Activated T-helper 1 cell treated with Interleukin-2 at 50 U/mL for 16 hours (primary cell): ENCODE results near the gene AP2A2.
A peak's percentile ranks its signal among the peaks of the same experiment; 100 is the strongest.

ENCODE experiments used
- DNase-seq: peaks from one replicate; pipeline ENCODE4 v3.0.0-alpha.2; 2020; ENCODE audit warnings: low read depth

Gene AP2A2

DNA sequence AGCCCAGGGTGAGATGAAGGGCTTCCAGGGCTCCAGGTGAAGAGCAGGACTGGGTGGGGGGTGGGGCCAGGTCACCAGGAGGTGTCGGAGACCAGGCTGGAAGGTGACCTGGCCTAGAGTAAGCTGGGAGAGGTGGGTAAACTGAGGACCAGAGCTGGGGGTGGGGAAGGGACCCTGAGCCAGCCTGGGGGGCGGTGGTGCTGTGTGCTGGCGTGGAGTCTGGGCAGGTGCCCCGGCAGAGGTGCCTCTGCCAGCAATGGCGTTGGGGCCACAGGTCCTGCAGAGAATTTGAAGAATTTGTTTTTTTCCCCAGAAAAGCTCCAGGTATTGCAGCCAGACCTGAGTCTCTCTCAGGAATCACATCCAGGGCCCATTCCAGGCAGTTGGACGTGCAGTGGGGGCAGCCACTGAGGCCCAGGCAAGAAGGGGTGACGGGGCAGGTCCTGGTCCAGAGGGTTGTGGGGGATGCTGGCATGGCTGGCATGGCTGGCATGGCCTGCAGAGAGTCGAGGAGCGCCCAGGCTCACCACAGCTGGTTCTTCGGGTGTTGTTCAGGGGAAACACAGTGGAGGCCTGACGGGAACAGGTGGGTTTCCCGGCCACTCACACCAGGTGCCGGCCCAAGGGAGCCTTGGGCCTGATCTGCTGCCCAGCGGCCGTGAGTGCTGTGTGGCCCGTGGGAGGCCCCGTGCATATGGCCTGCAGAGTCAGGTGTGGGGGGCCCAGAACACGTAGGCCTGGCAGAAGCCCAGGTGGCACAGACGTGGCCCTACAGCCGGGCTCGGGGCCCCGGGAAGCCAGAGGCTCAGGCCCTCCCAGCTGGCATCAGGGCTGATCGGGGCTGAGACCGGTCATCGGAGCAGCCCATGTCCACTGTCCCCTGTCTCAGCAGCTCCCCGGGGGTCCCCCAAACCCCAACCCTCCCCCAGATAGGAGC is 117.2 kb downstream of the AP2A2 start:
- DNase-seq = no peak

DNA sequence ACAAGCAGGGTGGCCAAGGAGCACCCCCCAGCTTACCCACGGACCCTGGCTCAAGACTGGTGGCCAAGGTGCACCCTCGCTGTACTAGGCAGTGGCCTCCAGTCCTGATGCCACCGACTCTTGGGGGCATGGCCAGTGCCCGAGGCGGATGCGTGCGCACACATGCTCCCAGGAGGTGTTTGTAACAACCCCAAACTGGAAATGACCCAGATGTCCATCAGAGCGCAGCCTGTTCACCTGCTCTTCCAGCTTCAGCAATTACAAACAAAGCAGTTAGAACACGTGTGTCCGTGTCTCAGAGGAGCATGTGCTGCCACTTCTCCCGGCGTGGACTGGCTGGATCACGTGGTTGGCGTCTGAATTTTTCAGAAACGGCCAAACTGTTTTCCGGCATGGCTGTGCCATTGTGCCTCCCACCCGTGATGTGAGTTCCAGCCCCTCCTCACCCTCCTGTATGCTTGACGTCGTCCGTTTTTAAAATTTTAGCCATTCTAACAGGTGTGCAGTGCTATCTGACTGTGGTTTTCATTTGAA is 118.0 kb downstream of the AP2A2 start:
- DNase-seq = no peak

DNA sequence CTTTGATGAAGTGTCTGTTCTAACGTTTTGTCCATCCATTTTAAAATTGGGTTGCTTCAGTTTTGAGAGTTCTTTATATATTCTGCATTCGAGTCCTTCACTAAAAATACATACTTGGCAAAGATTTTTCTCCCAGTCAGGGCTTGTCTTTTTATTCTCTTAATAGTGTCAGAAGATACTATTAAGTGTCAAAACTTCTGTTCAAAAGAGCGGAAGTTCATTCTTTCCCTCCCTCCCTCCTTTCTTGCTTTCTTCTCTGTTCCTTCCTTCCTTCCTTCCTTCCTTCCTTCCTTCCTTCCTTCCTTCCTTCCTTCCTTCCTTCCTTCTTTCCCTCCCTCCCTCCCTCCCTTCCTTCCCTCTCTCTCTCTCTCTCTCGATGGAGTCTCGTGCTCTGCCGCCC is 118.5 kb downstream of the AP2A2 start:
- no peak for DNase-seq

DNA sequence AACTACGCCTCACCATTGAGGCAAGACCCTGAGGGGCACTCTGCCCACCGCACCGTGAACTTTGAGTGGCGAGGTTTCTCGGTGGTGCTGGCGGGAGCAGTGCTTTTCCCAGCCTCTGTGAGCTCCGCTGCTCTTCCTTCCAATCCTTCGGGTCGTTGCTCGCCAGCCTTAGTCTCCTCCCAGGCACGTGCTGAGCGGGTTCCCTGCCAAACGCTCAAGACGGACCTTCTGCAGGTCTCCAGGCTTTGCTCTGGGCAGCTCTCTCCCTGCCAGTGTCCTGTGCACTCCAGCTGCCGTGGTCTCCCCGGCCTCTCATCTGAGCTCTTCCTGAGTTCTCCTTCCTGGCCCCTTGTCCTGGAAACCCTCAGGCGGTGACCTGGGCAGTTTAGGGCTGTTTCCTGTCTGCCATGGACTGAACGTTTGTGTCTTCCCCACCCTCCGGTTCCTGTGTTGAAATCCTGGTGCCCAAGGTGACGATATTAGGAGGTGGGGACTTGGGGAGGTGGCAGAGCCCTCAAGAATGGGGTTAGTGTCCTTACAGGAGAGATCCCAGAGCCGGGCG is 122.0 kb downstream of the AP2A2 start:
- no peak for DNase-seq

DNA sequence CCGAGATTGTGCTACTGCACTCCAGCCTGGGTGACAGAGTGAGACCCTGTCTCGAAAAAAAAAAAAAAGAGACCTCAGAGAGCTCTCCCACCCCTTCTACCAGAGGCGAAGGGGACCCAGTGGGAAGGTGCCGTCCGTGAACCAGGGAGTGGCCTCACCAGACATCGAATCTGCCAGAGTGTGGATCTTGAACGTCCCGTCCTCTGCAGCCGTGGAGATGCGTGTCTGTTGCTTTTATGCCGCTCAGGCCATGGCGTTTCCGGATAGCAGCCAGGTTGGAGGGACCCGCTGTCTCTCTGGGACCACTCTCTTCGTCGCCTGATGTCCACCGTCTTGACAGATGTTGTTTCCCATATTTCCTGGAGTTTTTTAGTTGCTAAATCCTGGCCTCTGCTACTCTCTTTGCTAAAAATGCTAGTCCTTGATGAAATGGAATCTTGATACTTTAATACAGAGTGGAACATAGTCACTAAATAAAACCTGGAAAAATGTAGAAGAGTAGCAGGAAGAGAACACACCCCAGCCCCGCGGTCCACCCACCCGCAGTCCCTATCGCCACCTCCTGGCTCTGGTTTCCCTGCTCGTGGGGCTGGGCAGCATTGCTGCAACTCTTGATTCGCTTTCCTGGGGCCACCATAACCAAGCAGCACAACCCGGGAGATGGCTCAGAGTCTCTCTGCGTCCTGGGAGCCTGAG is 122.9 kb downstream of the AP2A2 start:
- DNase-seq = no peak

DNA sequence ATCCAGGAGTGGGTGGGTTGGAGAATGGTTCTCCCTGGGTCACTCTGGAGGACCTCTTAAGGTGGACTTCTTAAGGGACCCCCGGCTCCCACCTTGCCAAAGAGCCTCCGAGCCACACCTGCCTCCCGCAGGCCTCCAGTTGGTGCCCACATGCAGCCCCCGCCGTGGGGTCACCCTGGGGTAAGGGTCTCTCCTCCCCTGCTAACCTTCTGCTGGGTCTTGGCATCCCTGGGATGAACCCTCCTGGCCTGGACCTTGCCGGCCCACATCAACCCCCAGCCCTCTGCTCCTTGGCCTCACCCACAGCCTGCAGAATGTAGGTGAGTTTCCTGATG is 123.4 kb downstream of the AP2A2 start:
- DNase-seq = no peak

DNA sequence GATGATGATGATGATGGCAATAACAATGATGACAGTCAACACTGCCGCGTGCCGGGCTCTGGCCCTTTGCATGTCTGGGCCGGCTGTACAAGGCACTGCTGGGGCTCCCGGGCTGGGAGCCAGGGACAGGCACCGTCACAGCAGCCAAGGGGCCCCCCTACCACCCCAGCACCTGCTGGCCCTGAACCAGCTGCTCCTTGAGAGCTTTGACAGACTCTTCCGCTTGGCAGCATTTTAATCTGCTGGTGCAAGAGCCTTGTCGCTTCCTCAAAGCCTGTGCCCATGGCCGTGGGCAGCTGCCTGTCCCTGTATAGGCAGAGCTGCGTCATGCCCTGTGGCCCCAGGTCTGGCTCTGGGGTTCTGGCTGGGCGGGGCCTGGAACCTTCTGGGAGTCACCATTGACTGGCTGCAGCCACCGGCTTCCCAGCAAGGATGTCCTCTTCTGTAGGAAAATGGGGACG is 123.8 kb downstream of the AP2A2 start:
- no peak for DNase-seq

DNA sequence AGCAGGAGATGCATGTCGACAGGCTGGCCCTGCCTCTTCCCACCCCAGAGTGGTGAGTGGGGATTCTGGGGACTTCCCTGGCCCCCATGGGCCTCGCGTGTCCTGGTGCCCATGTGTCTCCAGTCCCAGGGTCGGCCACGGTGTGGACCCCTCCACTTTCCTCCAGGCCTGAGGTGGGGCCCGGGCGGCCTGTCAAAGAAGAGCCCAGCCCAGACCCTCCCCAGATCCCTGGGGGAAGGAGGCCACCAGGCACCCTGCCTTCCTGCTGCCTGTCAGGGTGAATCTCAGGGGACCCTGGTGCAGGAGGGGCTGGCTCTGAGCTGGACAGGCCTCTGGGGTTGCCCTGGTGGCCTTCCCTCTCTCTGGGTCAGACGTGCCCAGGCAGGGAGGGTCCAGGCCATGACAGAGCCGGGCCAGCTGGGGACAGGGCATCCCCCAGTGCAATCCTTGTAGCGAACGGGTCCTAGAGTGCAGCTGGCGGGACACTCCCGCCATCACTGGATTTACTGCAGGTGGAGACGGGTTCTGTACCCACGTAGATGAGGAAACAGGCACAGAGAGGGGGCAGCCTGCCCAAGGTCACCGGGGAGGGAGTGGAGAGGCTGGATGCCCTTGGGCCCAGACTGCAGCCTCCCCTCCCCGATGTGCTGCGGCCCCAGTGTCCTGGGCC is 124.4 kb downstream of the AP2A2 start:
- DNase-seq = no peak

DNA sequence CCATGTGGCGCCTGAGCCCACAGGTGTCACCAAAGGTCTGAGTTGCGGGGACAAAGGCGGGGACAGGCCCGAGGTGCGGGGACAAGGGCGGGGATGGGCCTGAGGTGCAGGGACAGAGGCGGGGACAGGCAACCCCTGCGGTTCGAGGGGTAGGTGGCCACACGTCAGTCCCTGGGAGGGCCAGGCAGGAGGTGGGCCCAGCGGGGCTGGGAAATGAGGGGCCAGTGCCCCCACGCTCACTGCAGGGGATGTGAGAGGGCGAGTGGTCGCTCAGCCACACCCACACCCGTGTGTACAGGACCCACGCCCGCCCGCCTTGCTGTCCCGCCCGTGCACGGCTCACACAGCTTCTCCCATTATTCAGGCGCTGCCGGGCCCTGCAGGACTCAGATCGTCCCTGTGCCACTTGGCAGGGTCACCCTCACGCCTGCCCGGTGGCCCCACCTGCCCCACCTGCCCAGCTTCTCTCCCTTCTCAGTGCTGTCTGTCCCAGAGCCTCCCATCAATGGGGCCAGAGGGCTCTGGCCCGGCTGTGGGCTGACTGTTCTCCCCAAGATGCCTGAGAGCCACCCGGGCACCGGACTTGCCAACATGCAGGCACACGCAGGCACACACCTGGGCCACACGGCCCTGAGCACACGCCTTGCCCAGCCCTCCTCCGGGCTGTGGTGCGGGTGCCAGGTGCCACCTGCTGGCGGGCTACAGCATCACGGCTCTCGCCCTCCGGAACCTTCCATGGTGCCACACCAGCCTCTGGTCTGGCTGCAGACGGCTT is 125.1 kb downstream of the AP2A2 start:
- peak; percentile 56 for DNase-seq

DNA sequence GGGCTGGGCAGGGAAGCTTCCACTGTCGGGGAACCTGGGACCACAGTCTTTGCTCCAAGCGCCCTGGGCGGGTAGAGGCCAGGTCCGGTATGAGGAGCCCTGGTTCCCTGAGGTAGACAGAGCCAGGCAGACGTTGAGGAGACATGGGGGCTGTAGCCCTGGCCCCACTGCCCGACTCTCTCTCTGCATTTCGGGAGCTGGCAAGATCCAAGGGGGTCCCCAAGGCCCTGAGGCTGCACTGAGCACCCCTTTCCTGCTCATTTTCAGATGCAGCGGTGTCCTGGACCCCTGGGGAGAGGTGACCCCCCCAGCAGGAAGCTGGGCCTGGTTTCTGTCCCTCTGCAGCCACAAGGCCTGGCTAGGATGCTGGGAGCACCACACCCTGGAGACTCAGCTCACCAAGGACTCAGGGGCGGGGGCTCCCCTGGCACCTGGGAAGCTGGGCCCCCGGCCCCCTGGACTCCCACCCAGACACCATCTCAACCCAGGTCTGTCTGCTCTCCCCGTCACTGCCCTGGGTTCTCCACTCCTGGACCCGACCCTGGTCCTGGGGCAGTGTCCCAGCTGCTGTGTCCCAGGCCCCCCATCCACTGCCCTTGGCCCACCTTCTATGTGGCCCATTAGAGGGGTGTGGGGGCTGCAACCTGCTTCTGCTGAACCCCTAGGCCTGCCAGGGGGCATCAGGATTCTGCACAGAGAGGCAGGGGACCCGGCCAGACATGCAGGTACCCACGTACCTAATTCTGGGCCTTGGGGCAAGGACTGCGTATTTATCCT is 125.9 kb downstream of the AP2A2 start:
- no peak for DNase-seq

DNA sequence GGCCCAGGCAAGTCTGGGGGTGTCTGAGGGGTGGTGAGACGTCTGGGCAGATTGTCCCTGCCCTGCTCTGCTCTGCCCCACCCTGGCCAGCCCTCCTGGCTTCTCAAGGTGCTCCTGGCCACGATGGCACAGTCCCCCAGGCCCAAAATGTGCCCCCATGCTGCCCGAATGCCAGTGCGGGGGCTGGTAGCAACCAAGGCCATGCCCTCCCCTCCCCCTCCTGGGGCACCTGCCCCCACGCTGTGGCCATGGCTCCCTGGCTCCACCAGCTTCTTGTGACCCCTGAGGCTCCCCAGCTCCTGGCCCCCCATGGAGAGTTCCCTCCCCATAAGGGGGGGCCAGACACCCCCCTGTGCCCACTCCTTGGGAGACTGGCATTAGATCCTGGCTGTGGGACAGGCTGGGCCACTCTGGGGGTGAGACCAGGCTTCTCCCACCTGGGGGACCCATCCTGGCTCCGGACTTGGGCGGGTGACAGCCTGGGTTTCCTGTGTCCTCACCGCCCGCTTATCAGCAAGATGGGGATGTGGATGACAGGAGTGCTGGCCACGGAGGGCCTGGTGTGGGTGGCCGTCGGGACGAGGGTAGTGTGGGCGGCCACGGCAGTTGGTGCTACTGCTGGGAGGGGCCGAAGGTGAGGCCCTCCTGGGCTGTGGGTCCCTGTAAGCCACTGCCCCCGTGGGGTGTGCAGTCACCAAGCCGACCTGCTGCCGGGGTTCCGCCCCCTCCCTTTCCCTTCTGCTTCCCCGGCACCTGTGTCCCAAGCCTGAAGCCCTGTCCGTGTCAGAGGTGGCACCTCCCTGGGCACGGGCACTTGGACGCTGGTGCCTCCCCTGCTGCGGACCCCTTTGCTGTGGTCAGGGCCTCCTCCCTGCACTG is 126.7 kb downstream of the AP2A2 start:
- DNase-seq = no peak

DNA sequence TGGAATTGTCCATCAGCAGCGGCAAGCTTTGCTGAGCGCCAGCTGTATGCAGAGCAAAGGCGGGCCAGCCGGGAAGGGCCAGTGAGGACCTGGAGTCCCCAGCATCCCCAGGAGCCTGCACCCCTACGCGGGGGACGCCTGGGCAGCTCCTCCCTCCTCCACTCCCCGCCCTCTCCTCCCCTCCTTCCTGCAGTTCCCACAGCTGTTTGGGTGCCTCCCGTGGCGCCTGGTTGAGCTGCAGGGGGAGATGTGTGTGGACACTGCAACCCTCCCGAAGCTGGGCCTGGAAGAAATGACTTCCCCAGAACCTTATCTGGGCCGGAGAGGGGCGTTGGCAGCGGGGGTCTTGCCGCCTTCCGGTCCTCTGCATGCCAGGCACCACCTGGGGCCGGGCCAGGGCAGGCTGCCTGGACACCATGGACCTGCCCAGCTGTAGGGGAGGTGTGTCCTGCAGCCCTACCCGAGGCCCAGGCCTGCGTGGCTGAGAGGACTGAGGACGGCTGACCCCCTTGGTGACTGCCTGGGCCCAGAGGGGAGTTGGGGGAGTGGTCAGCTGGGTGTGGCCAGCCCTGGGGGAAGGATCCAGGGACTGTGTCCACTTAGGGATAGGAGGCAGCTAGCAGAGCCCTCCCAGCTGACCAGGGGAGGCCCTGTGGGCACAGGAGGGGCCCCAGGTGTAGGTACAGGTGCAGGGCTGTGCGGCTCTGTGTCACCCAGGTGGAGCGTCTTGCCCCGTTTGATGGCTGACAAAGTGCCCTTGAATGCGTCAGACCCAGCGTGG is 127.6 kb downstream of the AP2A2 start:
- no peak for DNase-seq

DNA sequence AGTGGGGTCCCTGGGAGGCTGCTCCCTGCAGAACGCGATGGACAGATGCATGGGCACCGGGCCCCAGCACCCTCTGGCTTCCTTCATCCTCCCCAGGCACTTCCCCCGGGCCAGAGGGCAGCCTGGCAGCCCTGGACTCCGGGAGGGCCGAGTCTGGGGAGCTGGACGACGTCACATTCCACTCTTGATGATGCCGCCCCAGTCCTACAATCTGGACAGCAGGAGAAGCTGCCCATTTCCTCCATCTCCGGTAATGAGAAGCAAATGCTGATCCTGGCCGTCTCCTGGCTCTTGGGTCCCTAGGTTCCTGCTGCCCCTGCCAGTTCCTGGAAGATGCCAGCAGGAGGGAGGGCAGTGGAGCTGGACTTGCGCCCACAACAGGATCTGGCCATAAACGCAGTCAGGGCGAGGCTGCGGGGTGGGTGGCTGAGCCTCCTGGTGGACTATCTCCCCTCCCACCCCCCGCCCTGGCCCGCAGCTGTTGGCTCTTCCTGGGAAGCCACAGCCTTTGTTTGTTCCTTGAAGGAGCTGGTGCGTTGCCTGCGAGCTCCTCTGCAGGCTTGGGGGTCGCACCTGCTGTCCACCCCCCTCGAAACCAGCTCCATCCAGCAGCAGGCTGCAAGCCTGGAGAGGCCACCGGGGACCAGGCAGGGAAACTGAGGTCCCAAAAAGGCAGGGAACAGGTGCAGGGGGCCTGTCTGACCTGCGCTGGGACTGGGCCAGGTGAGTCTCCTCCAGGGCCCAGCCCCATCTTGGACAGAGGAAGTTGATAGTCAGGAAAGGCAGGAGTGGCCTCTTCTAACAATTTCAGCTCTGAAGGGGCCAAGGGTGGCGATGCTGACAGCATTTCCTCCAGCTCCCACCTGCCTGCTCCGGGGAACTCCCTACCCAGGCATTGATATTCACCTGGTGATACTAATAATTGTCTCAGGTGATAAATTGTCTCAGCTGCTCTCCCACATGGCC is 128.8 kb downstream of the AP2A2 start:
- no peak for DNase-seq

DNA sequence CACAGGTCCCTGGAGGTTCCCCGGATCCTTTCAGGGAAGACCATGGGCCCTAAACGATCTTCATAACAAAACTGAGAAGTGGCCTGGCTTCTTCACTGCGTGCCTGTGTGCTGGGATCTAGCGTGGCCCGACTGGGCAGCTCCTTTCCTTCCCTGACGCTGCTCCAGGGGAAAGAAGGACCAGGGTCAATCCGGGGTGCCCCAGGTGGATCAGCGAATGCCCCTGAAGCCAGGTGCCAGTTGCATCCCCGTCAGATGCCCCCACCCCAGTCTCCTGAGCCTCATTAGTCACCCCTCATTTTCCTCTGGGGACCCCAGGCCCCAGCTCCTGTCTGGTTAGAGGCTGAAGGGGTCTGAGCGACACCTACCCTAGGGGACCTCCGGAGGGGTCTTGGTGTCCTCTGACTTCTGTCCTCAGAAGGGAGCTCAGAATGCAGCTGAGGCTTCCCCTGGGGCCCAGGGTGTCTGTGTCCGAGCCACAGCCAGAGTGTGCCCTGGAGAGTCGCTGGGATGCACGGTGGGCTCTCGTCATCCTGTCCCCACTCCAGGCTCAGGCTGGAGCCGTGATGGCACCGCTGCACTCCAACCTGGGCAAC is 129.5 kb downstream of the AP2A2 start:
- DNase-seq = no peak

DNA sequence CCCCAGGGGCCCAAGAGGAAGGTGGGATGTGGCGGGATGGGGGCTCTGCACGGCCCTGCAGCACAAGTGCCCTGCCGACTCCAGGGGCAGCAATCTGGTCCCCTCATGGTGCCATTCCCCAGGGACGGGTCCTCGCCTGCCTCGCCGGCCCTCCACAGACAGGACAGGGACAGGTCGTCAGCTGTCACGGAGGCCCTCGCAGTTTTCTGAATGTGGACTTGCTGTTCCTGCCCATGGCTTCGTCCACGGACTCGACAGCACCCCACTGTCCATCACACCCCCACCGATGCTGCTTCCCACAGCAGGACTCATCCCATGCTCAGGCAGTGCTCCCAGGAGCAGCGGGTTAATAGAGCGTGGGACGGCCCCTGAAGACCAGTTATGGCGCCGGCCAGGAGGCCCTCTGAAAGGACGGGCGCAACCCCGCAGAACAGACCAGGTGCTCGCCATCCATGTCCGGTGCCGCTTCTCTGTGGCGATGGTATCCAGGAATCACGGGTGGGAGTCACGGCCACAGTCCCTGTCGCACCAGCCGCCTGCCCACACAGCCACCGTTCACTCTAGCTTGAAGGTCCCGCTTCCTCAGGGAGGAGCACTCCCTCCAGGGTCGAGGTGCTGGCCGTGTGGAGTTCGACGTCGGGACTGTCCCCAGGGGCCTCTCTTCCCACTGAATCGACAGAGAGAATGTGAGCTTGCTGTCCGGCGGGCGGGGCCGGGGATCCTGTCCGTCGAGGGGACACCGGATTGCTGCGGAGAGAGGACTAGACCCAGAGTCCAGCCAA is 130.5 kb downstream of the AP2A2 start:
- no peak for DNase-seq

DNA sequence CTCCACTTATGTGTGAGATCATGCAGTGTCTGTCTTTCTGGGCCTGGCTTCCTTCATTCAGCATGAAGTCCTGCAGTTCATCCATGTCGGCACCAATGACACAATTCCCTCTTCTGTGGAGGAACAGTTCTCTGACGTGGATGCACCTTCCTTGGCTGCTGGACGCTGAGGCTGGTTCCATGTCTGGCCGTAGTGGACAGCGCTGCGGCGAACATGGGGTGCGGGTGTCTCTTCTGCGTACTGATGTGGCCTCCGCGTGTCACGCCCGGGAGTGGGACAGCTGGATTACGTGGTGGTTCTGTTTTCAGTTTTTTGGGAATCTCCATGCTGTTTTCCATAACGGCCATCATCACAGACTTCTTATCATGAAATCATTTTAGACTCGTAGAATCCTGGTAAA is 132.1 kb downstream of the AP2A2 start:
- DNase-seq = no peak
